HFF-Myc (cell line): ENCODE data around the gene LRRC41.

Source experiments
- DNase-seq: peaks from one replicate; pipeline ENCODE4 v3.0.0-alpha.2; 2011; ENCODE audit warnings: low read depth; ENCODE audit errors: extremely low read depth
- H3K4me3 ChIP-seq: replicated peaks from 2 replicates; pipeline ENCODE4 v1.5.1; 2011; ENCODE audit warnings: low read depth, mild to moderate bottlenecking, control low read depth, low read length
- CTCF ChIP-seq: IDR thresholded peaks from 2 replicates; pipeline ENCODE4 v1.5.1; 2012; ENCODE audit warnings: mild to moderate bottlenecking, low read depth, low read length, control low read depth; ENCODE audit errors: missing control alignments

Gene LRRC41

DNA sequence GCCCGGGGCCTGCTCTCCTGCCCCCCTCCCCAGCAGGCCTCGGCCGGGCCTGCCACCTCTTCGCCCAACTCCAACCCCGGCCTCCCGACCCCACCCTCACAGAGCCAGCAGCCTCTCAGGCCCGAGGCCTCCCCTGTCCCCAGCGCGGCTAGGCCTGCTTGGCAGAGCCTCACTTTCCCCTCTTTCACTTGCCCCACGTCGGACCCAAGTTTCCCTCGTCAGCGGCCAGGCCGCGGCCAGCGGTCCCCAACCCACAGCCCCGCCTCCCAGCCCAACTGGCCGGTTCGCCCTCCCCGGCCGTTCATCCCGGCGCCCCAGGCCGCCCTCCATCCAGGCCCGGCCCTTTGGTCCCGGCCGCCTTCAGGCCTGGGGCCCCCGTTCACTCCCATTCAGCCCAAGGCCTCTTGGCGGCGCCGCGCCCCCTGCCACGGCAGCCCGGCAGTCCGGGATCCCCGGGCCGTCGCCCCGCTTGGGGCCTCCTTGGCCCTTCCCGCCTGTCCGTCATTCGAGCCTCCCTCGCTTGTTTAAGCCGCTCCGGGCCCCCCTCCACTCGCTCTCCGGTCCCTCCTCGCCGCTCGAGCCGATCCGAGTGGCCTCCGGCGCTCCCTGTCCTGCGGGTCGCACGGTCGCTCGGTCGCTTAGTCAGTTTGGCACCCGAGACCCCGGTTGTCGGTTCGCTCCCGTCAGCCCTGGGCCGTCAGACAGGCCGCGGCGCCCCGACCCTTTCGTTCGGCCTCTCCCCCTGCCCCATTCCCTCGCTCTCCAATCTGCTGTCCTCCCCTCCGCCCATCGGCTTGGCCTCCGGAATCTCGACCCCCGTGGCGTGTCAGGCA lies 1.4 kb downstream of the LRRC41 start:
- no peak for TF ChIP-seq CTCF
- DNase-seq = no peak
- peak overlapping the region; percentile 99 for H3K4me3 ChIP-seq

- no peak for TF ChIP-seq CTCF
- H3K4me3 ChIP-seq = peak overlapping the region; percentile 99
- no peak for DNase-seq
Observed at GRCh38 chr1:46301406-46301807, 2.0 kb downstream of the LRRC41 start.

- H3K4me3 ChIP-seq = peak overlapping the region; percentile 99
- DNase-seq = no peak
- TF ChIP-seq CTCF = no peak
Observed at GRCh38 chr1:46300673-46301405, 2.6 kb downstream of the LRRC41 start.

DNA sequence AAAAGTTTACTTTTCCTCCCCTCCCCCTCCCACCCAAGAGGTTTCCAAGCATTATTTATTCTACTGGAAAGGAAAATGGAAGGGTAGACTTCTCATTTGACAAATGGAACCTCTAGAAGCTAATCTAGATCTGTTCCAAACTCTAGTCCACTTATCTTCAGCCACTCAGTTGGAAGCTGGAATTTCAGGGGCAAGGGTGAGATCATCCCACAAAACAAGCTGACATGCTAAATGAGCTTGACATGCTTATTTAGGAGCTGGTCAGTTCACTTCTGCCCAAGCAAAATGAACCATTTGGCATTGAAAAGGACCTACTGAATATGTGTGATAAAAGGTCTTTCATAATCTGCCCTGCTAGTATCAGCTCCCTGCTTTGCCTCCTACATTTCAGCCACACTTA lies 5.0 kb downstream of the LRRC41 start:
- no peak overlapping the region for H3K4me3 ChIP-seq
- TF ChIP-seq CTCF = no peak
- DNase-seq = no peak

DNA sequence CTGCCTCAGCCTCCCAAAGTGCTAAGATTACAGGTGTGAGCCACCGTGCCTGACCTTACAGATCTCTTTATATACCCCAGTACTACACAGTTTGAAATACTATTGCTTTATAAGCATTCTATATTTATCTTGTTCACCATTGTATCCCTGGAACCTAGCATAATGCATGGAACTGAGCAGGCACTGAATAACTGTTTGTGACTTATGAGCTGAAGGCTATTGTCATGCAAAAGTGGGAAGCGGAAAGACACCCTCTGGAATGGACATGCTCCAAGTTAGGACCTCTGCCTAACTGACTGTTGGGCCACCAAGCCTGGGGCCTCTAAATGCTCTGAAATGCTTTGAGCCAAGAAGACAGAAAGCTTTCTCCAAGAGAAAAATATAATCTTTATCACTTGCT lies 8.1 kb downstream of the LRRC41 start:
- no peak for TF ChIP-seq CTCF
- no peak for DNase-seq
- H3K4me3 ChIP-seq = no peak overlapping the region

DNA sequence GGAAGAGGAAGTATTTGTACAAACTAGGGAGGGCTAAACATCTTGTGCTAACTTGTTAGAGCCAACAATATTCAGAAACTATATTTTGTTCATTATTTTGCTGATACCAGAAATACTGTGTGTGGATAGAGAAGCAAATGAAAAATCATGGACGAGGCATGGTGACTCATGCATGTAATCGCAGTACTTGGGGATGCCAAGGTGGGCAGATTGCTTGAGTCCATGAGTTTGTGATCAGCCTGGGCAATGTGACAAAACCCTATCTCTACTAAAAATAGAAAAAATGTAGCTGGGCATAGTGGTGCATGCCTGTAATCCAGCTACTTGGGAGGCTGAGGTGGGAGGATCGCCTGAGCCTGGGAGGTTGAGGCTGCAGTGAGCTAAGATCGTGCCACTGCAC lies 13.4 kb downstream of the LRRC41 start:
- TF ChIP-seq CTCF = no peak
- no peak for DNase-seq
- no peak overlapping the region for H3K4me3 ChIP-seq

DNA sequence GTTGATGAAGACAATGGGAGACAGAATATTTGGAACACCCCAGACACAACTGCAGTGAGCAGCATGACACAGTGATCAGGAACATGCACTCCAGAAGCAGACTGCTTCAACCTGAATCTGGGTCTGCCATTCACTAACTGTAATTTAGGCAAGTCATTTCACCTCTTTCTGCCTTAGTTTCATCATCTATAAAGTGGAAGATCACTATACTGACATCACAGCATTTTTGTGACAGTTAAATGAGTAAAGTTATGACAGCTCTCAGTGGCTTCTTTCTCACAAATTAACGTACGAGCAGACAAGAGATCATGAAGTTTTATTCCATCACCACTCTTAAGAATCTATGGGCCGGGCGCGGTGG lies 14.3 kb downstream of the LRRC41 start:
- no peak for DNase-seq
- TF ChIP-seq CTCF = no peak
- no peak overlapping the region for H3K4me3 ChIP-seq
